OCI-LY3 (cell line): ENCODE results near the gene ZNF280A.

Experiments used
- EZH2phosphoT487 ChIP-seq: fragments of 200-600 bp; shearing (Covaris generic); IDR thresholded peaks from 2 replicates; pipeline ENCODE4 v1.6.1; 2018; ENCODE audit warnings: antibody characterized with exemption, mixed run types, low read depth
- TF ChIP-seq, protein P1 (sequence below): fragments of 200-600, 300-600 bp; sonication (generic); IDR thresholded peaks from 2 replicates; pipeline ENCODE4 v1.5.1; 2014; ENCODE audit warnings: antibody characterized with exemption, low read length, low read depth

DNA sequence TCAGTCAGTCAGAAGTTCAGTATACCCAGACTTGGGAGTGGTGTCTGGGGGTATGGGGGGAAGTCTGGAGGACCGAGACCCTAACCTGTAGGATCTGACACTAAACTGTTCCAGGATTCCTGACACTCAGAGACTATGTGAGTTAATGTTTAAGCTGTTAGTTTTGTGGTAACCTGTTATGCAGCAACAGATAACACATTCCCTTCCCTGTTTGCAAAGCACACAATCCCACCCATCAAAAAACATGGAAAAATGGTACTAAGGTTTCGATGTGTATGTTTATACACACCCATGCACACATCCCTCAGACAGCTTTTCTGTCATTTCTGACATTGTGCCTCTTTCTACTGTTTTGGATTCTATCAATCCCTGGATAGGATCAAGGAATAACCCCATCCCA is 39.1 kb downstream of the ZNF280A start:
- TF ChIP-seq, protein P1, sequence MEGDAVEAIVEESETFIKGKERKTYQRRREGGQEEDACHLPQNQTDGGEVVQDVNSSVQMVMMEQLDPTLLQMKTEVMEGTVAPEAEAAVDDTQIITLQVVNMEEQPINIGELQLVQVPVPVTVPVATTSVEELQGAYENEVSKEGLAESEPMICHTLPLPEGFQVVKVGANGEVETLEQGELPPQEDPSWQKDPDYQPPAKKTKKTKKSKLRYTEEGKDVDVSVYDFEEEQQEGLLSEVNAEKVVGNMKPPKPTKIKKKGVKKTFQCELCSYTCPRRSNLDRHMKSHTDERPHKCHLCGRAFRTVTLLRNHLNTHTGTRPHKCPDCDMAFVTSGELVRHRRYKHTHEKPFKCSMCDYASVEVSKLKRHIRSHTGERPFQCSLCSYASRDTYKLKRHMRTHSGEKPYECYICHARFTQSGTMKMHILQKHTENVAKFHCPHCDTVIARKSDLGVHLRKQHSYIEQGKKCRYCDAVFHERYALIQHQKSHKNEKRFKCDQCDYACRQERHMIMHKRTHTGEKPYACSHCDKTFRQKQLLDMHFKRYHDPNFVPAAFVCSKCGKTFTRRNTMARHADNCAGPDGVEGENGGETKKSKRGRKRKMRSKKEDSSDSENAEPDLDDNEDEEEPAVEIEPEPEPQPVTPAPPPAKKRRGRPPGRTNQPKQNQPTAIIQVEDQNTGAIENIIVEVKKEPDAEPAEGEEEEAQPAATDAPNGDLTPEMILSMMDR = no peak
- no peak for TF ChIP-seq EZH2phosphoT487
